A549 (cell line): ENCODE results near the gene FBXO22. TPM values are rescaled to one million over a fixed set of nuclear protein-coding genes. Genes with fewer than 3 reads are reported as not detected.
A peak's percentile ranks its signal among the peaks of the same experiment; 100 is the strongest.

Source experiments
- ATAC-seq, 2 experiments: fragments of 200-7000 bp in 1 of 2; fragments of >200 bp in 1 of 2; cut with Nextera tagmentation in 1 of 2; cut with Tn5 transposase in 1 of 2; 3 replicates each; pipeline versions ENCODE4 v1.8.0 to v1.9.1; 2018 to 2020; ENCODE audit warnings: mild to moderate bottlenecking in 1 of 2, moderate library complexity in 1 of 2
- CTCF ChIA-PET: fragments of 300-600 bp; sonication (Branson Sonifier 250); formaldehyde crosslinking; extraction: SDS; loops from one replicate; lab custom pipeline; 2021; ENCODE audit warnings: antibody characterized with exemption, inconsistent platforms; lab: Yijun Ruan, JAX
- POLR2A ChIA-PET: fragments of 350-600 bp; formaldehyde crosslinking; extraction: SDS; loops from one replicate; lab custom pipeline; 2021; ENCODE audit warnings: antibody characterized with exemption, inconsistent platforms; lab: Yijun Ruan, JAX
- DNase-seq, 2 experiments: peaks; one replicate each; pipeline versions ENCODE4 v3.0.0 to v3.0.0-alpha.2; 2011 to 2016; ENCODE audit warnings: low read depth in 1 of 2, low spot score in 1 of 2
- FAIRE-seq: peaks from 2 replicates; lab custom pipeline; 2011; peaks lifted over from hg19 to GRCh38; lab: Jason Lieb, UNC
- H3K27ac ChIP-seq, 2 experiments: fragments of >200 bp; sonication (Bioruptor Twin); formaldehyde crosslinking; 3 replicates each; pipeline ENCODE4 v1.5.1; 2016 to 2017
- H3K4me1 ChIP-seq: fragments of >200 bp; sonication (Bioruptor Twin); formaldehyde crosslinking; 3 replicates; pipeline ENCODE4 v1.6.1; 2016
- H3K4me2 ChIP-seq: fragments of >200 bp; sonication (Bioruptor Twin); formaldehyde crosslinking; 3 replicates; pipeline ENCODE4 v1.6.1; 2016
- H3K4me3 ChIP-seq: fragments of >200 bp; sonication (Bioruptor Twin); formaldehyde crosslinking; 3 replicates; pipeline ENCODE4 v1.5.1; 2016
- H3K9me3 ChIP-seq: fragments of >200 bp; sonication (Bioruptor Twin); formaldehyde crosslinking; 3 replicates; pipeline ENCODE4 v1.6.1; 2016
- CBX8 ChIP-seq: fragments of 200-600 bp; sonication (generic); IDR thresholded peaks from 2 replicates; pipeline ENCODE4 v1.6.1; 2016
- CEBPB ChIP-seq, 2 experiments: fragments of >200 bp in 1 of 2; sonication (Bioruptor Twin) in 1 of 2; formaldehyde crosslinking in 1 of 2; IDR thresholded peaks; 2 replicates each; pipeline ENCODE4 v1.6.1; 2012 to 2016
- ESRRA ChIP-seq: fragments of 150-350 bp; IDR thresholded peaks from 2 replicates; pipeline ENCODE4 v1.6.1; 2014; ENCODE audit warnings: mild to moderate bottlenecking, low read length, borderline replicate concordance
- FOSB ChIP-seq: fragments of 250-450 bp; sonication (Bioruptor Pico); IDR thresholded peaks from 2 replicates; pipeline ENCODE4 v1.5.0; 2020; ENCODE audit warnings: mild to moderate bottlenecking, moderate library complexity
- FOSL2 ChIP-seq, 2 experiments: fragments of 450-650 bp in 1 of 2; fragments of >200 bp in 1 of 2; sonication (Bioruptor Twin) in 1 of 2; formaldehyde crosslinking; IDR thresholded peaks; 2 replicates each; pipeline versions ENCODE4 v1.5.0 to v1.6.1; 2016 to 2020; ENCODE audit warnings: mild to moderate bottlenecking in 1 of 2, moderate library complexity in 1 of 2
- HES2 ChIP-seq: fragments of >200 bp; sonication (Bioruptor Twin); formaldehyde crosslinking; IDR thresholded peaks from 2 replicates; pipeline ENCODE4 v1.6.1; 2016
- HEYL ChIP-seq: fragments of 250-450 bp; sonication (Bioruptor Pico); IDR thresholded peaks from 2 replicates; pipeline ENCODE4 v1.8.0; 2021; ENCODE audit warnings: mild to moderate bottlenecking, moderate library complexity
- HOXB13 ChIP-seq: fragments of 250-450 bp; sonication (Bioruptor Pico); IDR thresholded peaks from 2 replicates; pipeline ENCODE4 v1.5.0; 2020; ENCODE audit warnings: low read depth, mild to moderate bottlenecking, moderate library complexity
- KDM1A ChIP-seq: fragments of 200-600 bp; sonication (generic); IDR thresholded peaks from 2 replicates; pipeline ENCODE4 v1.6.1; 2016; ENCODE audit warnings: low read depth, mild to moderate bottlenecking
- MAZ ChIP-seq: fragments of 150-350 bp; IDR thresholded peaks from 2 replicates; pipeline ENCODE4 v1.6.1; 2014; ENCODE audit warnings: antibody characterized with exemption, low read depth, low read length, borderline replicate concordance
- NR3C1 ChIP-seq: fragments of >200 bp; sonication (Bioruptor Twin); formaldehyde crosslinking; IDR thresholded peaks from 3 replicates; pipeline ENCODE4 v1.6.1; 2017
- PHF8 ChIP-seq: fragments of 200-600 bp; sonication (generic); IDR thresholded peaks from 2 replicates; pipeline ENCODE4 v1.6.1; 2016; ENCODE audit warnings: low read depth, mild to moderate bottlenecking, antibody characterized with exemption, moderate library complexity, borderline replicate concordance
- POLR2A ChIP-seq: IDR thresholded peaks from 2 replicates; pipeline ENCODE4 v1.6.1; 2012; ENCODE audit warnings: mild to moderate bottlenecking, low read length
- RAD21 ChIP-seq, 2 experiments: fragments of >200 bp in 1 of 2; sonication (Bioruptor Twin) in 1 of 2; formaldehyde crosslinking in 1 of 2; IDR thresholded peaks in 1 of 2; conservative IDR thresholded peaks in 1 of 2; 2 replicates in 1 of 2; 3 replicates in 1 of 2; pipeline ENCODE4 v1.6.1; 2012 to 2018; ENCODE audit warnings: inconsistent platforms in 1 of 2
- RARB ChIP-seq: fragments of 250-450 bp; sonication (Bioruptor Pico); IDR thresholded peaks from 2 replicates; pipeline ENCODE4 v1.8.0; 2021; ENCODE audit warnings: mild to moderate bottlenecking, moderate library complexity
- REST ChIP-seq: fragments of 200-600 bp; sonication (generic); IDR thresholded peaks from 2 replicates; pipeline ENCODE4 v1.6.1; 2016; ENCODE audit warnings: antibody characterized with exemption, mild to moderate bottlenecking, moderate library complexity
- RFX5 ChIP-seq: fragments of 450-650 bp; IDR thresholded peaks from 2 replicates; pipeline ENCODE4 v1.7.1; 2014; ENCODE audit warnings: antibody characterized with exemption, mild to moderate bottlenecking, moderate library complexity
- SMC3 ChIP-seq: fragments of >200 bp; sonication (Bioruptor Twin); formaldehyde crosslinking; IDR thresholded peaks from 3 replicates; pipeline ENCODE4 v1.6.1; 2018; ENCODE audit warnings: inconsistent platforms
- SREBF2 ChIP-seq: fragments of 450-650 bp; IDR thresholded peaks from 2 replicates; pipeline ENCODE4 v1.6.1; 2014; ENCODE audit warnings: mild to moderate bottlenecking, moderate library complexity
- ZC3H11A ChIP-seq: fragments of 450-650 bp; IDR thresholded peaks from 2 replicates; pipeline ENCODE4 v1.6.1; 2014; ENCODE audit warnings: antibody characterized with exemption, mild to moderate bottlenecking
- ZNF302 ChIP-seq: fragments of 250-450 bp; sonication (Bioruptor Pico); IDR thresholded peaks from 2 replicates; pipeline ENCODE4 v1.9.0; 2021; ENCODE audit warnings: inconsistent platforms, mild to moderate bottlenecking, moderate library complexity
- WGBS: methylation state at CpG from one replicate; pipeline ENCODE4 v1.1.6; 2017; ENCODE audit errors: missing lambda C conversion rate; 5-methylcytosine and 5-hydroxymethylcytosine counted together
- polyA plus RNA-seq, 4 experiments: library from polyadenylated mRNA; depleted of rRNA in 3 of 4; stranded (reverse); fragments of >200 nt; fragmentation: RNase III in 1 of 4; extraction: RNeasy Plus Mini Kit Qiagen cat#74134 plus additional on column Dnase treatment in 1 of 4; gene quantifications; 2 replicates in 3 of 4; 3 replicates in 1 of 4; pipeline ENCODE4 v1.2.3, GENCODE V29; 2011 to 2017
- TF ChIP-seq, protein P1 (sequence below): fragments of 250-450 bp; sonication (Bioruptor Pico); IDR thresholded peaks from 2 replicates; pipeline ENCODE4 v1.5.0; 2021; ENCODE audit warnings: mild to moderate bottlenecking, moderate library complexity, borderline replicate concordance
- TF ChIP-seq, protein P2 (sequence below): IDR thresholded peaks from 2 replicates; pipeline ENCODE4 v1.6.1; 2012

FBXO22 gene
- polyA plus RNA-seq, 2 of the 4 experiments (the other 2 are of a cell fraction), result 75.1 to 133 TPM

- no peak for TF ChIP-seq ZNF302 (CRISPR knock-in tag)
- TF ChIP-seq, protein P1, sequence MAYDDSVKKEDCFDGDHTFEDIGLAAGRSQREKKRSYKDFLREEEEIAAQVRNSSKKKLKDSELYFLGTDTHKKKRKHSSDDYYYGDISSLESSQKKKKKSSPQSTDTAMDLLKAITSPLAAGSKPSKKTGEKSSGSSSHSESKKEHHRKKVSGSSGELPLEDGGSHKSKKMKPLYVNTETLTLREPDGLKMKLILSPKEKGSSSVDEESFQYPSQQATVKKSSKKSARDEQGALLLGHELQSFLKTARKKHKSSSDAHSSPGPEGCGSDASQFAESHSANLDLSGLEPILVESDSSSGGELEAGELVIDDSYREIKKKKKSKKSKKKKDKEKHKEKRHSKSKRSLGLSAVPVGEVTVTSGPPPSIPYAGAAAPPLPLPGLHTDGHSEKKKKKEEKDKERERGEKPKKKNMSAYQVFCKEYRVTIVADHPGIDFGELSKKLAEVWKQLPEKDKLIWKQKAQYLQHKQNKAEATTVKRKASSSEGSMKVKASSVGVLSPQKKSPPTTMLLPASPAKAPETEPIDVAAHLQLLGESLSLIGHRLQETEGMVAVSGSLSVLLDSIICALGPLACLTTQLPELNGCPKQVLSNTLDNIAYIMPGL, result no peak
- no peak for TF ChIP-seq ESRRA
- no peak for TF ChIP-seq REST
These were observed 39.6 kb downstream of the FBXO22 start (continued) for GRCh38 chr15:75943246-75943645.

DNA sequence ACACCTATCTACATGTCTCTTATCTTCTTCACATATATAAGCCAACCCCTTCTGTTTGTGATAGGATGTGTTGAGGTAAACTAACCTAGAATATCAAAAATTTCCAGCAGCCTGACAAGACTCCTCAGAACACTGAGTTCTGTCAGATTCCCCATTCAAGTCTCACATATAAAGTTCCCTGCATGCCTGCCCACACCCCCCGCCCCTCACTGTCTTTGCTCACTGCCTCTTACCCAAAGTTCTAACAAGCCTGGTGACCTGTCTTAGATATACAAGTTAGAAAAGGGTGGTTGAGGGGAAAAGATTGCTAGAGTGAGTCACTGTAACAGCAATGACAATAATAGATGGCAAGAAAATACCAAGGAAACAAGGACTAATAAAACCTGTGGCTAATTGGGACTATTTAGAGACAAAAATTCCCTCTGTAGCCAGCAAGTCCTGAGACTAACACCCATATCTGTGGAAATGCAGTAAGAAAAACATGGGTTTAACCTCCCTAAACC, 40.1 kb downstream of the FBXO22 start:
- no peak overlapping the region for H3K4me3 ChIP-seq
- ATAC-seq (peak; percentile 18 to 25; a peak in 4 of 6 replicates), DNase-seq (no peak), FAIRE-seq (no peak)
- ChIA-PET CTCF (interaction anchor here (1.3 kb wide), 1 partner anchor 11 kb away, joined by 4 read pairs; no protein-coding TSS in a partner anchor), POLR2A (no interaction called here)
- H3K27ac ChIP-seq, result no peak overlapping the region
- TF ChIP-seq FOSB (CRISPR knock-in tag) (no peak), POLR2A (no peak), NR3C1 (no peak), SMC3 (no peak), HOXB13 (no peak)
- H3K9me3 ChIP-seq, result no peaks in the 10 kb centered on the region
- no peak overlapping the region for H3K4me2 ChIP-seq
- WGBS, result 79% methylated on average over 1 of the region's 1 CpG
- H3K4me1 ChIP-seq, result 0 out of 3 replicates have a peak, but pooled peaks cover 4% of the 10 kb centered on the region

- TF ChIP-seq ZC3H11A (no peak), RAD21 (conservative IDR thresholded peaks at IDR 0.05 in 1 of 2, IDR thresholded peaks at IDR 0.05 in 1 of 2) (no peak), HEYL (no peak), RARB (CRISPR knock-in tag) (no peak), RFX5 (no peak), FOSL2 (IDR thresholded peaks at IDR 0.05) (no peak), FOSL2 (CRISPR knock-in tag; IDR thresholded peaks at IDR 0.05) (no peak)
- ChIA-PET CTCF (interaction anchor here (0.9 kb wide), 1 partner anchor 16 kb away, joined by 3 read pairs; no protein-coding TSS in a partner anchor), POLR2A (no interaction called here)
- Histone ChIP-seq H3K4me3 (no peak overlapping the region), H3K4me2 (no peak overlapping the region), H3K27ac (no peak overlapping the region), H3K4me1 (0 out of 3 replicates have a peak, but pooled peaks cover 4% of the 10 kb centered on the region), H3K9me3 (no peaks in the 10 kb centered on the region)
- ATAC-seq (no peak), DNase-seq (no peak), FAIRE-seq (no peak)
- WGBS, result 86% methylated on average over 4 of the region's 4 CpGs
These were observed 42.3 kb downstream of the FBXO22 start for GRCh38 chr15:75945953-75946352.

- CTCF ChIA-PET, result no interaction called here
- H3K4me3 ChIP-seq, result no peak overlapping the region
- POLR2A ChIA-PET, result no interaction called here
- no peak overlapping the region for H3K27ac ChIP-seq
- no peaks in the 10 kb centered on the region for H3K9me3 ChIP-seq
- H3K4me2 ChIP-seq, result no peak overlapping the region
- FAIRE-seq, result no peak
- peak; percentile 60 to 66; a peak in 4 of 6 replicates for ATAC-seq
- 0 out of 3 replicates have a peak, but pooled peaks cover 4% of the 10 kb centered on the region for H3K4me1 ChIP-seq
- WGBS, result 29% methylated on average over 1 of the region's 1 CpG
- peak in 1 of 2 experiments; percentile 27 for DNase-seq
- TF ChIP-seq NR3C1 (no peak), HES2 (no peak), KDM1A (no peak), REST (no peak), SREBF2 (no peak), CEBPB (IDR thresholded peaks at IDR 0.05) (no peak), RFX5 (no peak), CBX8 (no peak), MAZ (no peak), PHF8 (no peak)
- TF ChIP-seq, protein P2, sequence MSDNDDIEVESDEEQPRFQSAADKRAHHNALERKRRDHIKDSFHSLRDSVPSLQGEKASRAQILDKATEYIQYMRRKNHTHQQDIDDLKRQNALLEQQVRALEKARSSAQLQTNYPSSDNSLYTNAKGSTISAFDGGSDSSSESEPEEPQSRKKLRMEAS, result no peak
These were observed 43.4 kb downstream of the FBXO22 start for GRCh38 chr15:75947092-75947491.
